GM04503 (cell line): ENCODE measurements around the gene IL16.

Experiments
- DNase-seq: peaks from one replicate; pipeline ENCODE4 v3.0.0-alpha.2; 2012; ENCODE audit warnings: low read depth

The IL16 gene

DNA sequence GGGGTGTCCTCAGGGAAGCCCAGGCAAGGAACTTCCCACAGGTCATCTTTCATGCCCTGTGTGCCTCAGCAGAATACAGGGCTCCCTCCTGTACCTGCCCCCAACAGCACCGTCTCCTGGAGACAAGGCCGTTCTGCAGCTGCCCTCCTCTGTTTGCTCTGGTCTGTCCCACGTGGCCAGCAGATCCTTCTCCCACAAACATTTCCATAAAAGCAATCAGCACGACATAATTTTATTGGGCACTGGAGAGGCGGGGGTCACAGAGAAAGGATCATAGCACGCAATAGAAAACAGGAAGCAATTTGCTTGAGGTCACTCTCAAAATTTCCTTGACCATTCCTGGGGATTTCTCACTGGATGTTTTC, 97.8 kb downstream of the IL16 start:
- no peak for DNase-seq

DNA sequence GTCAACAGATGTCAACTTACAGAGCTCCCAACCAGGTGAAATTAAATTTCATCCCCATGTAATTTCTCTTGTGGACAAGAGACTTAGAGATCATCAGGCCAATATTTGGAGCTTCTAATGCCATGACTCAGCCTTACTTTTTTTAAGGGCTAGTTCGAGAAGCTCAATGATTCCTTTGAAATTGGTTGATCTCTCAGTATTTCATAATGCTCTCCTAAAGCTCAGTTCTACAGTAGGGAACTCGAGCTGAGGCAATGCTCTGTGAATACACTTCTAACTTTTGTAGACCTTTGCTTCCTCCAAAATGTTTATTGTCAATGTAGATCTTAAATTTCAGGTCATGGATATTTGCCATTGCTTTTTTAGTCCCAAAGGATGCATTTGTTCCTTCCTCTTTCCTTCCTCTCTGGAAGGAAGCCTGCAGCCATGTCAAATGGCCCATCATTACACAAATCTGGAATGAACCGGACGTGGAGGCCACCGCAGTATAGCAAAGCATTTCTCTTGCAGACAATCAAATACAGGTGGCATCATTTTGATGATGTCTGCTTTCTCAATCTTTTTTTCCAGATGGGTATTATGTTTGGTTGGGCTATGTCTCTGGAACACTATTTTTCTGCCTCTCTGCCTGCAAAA, 98.9 kb downstream of the IL16 start:
- DNase-seq = no peak

DNA sequence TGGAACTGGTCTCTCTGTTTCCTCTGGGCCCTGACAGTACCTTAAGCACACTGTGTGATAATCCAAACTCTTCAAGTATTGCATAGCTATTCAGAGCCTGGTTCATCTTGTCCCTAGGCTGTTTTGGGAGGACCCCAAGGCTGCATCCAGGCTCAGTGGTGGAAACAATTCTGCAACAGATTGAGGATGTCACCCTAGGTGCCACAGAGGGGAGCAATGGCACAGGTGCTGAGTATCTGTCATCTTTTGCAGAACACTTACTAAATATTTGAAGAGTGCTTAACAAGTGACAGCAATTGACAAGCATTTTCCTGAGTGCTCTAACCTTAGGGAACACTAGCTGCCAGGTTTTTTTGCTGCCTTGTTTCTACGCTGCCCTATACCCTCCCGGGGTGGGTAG, 99.5 kb downstream of the IL16 start:
- DNase-seq = no peak

DNA sequence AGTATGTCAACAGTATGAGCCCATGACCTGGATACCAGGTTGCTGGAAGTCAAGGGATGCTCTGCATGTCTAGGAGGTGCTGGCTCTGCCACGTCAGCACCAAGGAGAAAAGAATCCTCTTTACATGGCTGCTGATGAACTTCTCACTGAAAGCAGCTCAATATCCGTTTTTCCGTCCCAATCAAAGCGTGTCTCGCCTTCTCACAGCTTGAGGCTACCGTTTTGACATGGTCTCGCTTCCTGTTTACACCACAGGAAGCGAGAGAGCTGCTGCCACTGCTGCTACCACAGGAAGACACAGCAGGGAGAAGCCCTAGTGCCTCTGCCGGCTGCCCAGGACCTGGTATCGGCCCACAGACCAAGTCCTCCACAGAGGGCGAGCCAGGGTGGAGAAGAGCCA, 100.0 kb downstream of the IL16 start:
- DNase-seq = no peak

DNA sequence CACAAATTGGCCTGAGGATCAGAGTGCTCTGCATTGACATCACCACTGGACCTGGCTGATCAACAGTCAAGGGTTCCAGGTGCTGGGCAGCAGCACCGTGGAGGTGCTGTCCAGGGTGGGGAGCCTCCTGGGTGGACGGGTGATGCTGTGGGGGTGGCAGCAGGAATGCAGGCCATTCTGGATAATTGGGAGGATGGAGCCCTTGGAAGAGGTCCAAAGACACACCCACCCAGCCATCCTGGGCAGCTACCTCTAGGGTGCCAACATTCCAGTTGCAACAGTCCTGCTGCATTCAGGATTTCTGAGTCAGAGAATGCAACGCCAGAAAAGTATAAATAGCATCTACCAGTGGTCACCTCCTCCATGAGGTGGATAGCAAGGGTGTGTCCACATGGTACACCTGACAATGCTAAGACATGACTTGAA, 100.5 kb downstream of the IL16 start:
- DNase-seq = no peak

DNA sequence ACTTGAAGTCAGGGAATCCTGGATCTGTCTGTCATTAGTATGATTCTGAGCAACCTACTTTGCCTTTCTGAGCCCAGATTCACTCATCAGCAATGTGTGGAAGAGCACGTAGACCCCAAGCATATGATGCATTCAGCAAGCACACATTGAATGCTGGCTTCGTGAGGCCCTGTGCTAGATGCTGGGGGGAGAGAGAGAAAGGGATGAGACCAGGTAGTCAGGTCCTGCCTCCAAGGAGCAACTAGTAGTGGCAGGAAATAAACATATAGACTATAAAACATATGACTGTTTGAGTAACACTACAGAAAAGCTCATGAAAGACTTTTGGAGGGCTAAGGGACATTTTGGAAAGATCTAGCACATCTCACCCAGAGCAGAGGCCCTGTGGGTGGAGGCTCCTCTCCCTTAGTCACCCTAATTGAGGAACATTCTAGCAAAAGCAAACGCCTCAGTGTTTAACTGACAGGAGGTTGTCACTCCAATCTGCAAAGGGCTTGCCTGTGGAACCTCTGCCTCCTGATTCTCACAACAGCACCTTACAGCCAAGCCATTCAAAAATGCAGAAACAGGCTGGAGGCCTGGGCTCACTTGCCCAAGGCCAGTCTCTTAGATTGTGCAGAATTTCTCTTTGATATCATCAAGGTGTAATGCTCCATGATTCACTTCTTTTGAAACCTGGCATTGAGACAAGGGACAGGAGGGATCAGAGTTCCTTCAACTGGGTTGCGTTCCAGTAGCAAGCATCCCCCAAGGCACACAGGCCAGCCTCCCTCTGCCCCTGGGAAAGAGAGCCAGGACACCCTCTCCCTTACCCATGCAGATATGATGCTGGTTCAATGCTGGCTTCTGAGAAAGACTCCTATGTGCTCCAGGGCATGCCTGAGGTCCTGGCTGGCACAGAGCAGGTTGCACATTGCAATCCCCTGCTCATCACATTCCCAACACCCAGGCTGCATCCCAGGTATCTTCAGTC, 101.2 kb downstream of the IL16 start:
- no peak for DNase-seq

DNA sequence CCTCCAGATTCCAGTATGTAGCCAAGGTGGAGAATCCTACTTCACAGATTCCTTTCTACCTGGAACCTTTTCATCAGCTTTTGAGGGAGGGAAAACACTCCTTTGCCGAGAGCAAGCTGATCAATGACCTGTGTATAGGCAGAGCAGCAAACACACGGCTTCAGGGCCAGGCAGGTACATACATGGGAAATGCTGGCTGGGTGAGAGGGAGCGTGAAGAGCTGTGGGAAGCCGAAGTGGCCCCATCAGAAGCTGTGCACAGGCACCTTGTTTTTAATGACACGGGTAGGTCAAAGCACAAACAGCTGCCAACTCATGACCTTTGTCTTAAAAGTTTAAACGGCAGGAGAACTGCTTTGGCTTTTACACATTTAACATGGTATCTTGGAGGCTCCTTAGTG, 101.9 kb downstream of the IL16 start:
- DNase-seq = no peak

DNA sequence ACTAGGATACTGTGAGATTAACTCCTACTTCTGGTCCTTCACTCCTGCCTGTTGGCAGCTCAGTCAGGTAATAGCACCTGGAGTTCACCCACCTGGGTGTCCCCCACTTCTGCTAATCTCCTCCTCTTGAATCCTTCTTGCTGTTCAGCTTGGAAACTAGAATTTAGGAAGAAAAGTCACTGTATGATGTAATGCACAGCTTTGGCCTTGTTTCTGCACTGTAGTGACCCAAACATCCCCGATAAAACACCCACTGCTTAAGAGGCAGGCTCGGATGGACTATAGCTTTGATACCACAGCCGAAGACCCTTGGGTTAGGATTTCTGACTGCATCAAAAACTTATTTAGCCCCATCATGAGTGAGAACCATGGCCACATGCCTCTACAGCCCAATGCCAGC, 102.5 kb downstream of the IL16 start:
- no peak for DNase-seq

DNA sequence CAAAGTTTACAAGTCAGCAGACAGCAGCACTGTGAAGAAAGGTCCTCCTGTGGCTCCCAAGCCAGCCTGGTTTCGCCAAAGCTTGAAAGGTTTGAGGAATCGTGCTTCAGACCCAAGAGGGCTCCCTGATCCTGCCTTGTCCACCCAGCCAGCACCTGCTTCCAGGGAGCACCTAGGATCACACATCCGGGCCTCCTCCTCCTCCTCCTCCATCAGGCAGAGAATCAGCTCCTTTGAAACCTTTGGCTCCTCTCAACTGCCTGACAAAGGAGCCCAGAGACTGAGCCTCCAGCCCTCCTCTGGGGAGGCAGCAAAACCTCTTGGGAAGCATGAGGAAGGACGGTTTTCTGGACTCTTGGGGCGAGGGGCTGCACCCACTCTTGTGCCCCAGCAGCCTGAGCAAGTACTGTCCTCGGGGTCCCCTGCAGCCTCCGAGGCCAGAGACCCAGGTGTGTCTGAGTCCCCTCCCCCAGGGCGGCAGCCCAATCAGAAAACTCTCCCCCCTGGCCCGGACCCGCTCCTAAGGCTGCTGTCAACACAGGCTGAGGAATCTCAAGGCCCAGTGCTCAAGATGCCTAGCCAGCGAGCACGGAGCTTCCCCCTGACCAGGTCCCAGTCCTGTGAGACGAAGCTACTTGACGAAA, 103.1 kb downstream of the IL16 start:
- DNase-seq = no peak

DNA sequence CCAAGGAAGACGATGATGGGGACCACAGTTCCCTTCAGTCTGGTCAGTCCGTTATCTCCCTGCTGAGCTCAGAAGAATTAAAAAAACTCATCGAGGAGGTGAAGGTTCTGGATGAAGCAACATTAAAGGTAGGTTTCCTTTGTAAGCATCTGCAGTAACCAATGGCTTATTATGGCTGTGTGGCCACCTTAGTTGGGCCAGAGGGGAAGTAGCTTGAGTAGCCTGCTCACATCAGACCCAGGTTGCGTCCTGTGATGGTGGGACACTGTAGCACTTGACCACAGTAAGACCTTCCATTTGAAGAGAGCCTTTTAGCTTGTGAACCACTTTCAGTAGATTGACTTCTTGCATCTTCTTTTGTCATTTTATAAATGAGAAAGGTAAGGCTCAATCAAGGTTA, 104.7 kb downstream of the IL16 start:
- DNase-seq = no peak

DNA sequence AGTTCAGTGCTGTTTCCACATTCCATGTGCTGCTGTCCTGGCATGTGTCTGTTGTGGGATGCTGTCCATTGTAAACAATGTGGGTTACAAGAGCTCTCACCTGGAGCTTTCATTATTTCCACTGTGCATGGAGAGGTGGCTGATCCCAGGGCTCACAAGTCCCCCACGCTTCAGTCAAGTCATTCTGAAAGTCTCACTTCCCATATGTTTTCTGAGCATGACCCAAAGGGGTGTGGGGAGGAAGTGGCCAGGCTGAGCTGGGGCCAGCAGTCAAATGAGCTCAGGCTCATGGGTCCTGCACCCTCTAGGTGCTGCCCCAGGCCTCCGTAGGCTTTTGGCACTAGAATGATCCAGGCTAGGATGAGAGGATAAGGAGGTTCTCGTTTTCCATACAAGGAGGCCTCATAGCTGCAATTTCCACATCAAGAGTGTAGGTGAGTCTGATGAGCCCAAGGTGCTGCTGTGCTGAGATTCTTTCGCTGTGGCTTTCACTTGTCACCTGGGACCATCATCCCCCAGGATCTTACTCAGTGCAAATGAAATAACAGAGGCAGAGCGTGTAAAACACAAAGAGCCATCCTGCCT, 105.2 kb downstream of the IL16 start:
- DNase-seq = no peak

DNA sequence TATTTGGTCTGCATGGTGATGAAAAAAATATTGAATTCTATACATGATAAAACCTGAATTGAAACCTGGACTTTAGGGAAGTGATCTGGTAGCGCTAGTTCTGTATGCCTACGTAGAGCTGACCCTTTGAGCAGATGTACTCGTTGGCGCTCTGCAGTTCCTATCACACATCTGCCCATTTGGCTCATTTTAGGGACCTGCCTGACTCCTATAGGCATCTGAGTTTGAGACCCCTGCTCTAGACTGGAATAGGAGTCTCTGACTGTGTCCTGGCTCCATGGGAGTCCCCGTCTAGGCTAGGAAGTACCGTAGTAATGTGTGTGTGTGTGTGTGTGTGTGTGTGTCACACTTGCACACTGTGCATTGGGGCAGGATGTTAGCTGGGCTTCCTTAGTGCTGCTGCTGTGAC, 106.0 kb downstream of the IL16 start:
- no peak for DNase-seq

DNA sequence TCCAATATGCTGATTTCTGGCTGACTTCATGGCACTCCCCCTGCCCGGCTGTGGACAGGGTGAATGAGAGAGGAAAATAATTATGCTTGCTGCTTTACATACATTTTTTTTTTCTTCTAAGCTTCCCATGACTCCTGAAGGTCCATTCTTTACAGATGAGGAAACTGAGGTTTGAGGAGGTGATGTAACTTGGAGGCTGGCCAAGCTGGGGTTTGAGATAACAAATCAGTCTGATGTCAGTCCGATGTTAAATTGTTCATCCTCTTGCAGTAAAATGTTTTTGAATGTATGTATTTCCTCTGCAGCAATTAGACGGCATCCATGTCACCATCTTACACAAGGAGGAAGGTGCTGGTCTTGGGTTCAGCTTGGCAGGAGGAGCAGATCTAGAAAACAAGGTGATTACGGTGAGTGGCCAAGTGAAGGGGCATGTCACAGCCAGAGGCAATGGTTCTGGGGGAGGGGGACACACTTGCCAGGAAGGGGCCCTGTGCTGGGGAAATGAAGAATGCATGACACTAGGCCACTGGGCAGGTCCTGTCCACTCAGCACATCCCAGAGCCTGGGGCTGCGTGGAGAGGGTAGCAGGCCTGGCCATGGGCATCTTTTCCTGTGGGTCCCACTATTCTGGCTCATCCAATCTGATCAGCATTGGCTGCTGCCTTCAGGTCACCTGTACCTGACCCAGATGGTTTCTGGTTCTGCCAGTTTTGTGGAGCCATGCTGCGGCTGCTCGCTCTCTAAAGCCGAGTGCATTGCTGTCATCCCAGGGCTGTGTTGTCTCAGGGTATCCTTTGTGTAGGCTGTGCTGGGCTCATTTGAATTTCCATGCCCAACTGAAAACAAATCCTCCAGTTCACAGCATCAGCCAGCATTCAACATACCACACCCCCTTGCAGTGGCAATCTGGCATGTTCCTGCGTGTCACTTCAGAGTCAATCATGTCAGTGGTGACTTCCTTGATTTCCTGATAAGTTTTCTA, 106.9 kb downstream of the IL16 start:
- DNase-seq = no peak

DNA sequence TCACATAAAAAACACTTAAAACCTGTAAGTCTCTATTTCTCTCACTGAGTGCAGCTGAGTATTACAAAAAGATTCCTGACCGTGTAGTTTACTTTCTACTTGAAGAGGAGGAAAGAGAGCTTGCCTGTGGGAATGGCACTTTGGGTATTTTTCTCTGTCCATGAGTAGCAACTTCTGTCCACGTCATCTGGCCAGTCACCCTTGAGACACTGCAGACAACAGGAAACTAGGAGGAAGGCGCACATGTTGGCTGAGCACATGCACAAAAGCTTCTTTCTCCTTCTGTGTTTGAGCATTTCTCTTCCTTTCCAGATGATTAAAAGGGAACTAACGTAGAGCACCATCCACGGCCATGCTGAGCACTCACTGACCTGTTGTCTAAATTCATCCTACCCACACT, 107.5 kb downstream of the IL16 start:
- peak; percentile 49 for DNase-seq

DNA sequence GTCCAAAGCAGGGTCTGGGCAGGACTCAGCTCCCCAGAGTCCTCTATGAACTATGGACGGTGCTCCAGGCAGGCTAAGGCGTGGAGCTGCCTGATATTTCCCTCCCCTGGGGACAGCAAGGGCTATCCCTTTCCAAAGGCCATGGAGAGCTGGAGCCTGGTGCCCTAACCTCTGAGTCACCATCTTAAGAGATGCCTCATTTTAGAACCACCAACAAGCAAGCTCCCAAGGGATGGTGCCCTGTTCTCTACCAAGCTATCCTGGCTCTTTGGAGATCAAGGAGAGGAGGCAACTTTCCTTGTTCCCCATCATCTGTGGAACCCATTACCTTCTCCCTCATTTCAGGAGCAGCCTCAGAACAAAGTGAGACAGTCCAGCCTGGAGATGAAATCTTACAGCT, 111.6 kb downstream of the IL16 start:
- DNase-seq = no peak

DNA sequence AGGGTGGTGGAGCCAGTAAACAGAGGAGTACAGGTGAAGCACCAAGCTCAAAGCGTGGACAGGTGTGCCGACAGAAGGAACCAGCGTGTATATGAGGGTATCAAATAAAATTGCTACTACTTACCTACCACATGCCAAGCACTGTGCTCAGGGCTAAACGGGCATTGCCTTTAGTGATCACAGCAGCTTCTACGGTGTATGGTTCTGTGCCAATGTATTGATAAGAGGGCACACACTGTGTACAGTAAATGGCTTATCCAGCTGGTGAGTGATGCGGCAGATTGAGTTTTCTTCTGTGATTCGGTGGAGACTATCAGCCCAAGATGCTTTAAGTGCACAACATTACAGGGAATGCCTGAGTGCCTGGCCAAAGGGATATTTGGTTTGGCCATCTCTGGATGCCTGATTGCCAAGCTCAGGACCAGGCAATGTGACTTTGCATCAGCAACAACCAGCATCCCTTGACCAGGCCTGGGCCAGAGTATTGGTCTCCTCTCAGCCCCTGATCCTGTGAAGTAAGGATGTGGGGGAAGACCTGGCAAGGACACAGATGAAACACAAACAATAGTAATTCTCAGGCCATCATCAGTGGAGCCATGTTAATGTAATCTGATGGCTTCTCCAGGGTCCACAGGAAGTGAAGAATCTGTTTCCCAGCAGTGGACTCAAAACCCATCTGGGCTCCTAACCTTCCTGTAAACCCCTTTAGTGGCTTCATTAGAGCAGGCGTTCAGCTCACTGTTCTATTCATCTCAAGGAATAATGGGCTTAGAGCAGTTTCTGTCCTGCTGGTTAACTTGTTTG, 113.2 kb downstream of the IL16 start:
- DNase-seq = no peak

DNA sequence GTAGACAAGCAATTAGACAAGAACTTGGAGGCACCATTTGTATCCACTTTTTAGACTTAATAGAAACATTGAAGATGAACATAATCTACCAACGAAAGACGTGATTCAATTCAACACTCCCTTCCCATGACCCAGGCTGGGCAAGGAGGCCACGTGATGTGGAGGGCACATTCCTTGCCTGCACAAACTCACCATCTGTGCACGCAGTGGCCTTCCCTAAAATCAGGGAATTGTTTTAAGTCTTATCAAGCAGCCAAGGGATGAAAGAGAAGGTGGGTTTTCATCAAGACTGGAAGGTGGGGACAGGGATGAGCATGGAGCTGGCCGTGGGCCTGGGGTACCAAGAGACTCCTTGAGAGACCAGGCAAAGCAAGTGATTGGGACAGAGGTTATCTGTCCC, 113.8 kb downstream of the IL16 start:
- no peak for DNase-seq

DNA sequence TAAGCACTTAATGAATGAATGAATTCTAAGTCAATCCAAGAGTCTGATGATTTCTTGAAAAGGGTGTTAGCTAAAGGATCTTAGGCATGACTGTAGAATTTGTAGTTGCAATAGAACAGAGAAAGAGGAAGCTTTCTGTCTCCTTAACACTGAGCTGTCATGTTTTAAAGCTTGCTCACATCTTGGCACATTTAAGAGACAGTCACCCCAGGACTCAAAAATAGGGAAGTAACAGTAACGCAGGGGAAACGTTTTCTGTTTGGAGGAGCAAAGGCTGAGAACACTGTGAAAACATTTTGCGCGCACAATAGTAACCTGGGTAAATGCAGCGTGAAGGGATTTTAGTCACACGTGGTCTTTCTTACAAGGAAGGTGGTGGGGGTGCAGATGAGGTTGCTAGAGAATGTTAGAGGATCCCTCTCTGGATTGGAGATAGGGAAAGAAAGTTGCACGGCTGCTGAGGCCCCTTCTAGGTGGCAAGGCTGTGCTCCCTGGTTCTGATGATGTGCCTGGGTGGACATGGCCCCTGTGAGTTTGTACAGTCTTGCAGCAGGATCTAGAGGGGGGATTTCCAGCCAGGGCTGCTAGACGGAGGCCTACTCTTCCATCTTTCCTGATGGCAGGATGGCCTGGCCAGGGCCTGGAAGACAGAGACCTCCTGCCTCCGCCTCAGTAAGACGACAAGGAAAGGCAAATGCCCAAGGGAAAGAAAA, 115.2 kb downstream of the IL16 start:
- DNase-seq = peak; percentile 44

DNA sequence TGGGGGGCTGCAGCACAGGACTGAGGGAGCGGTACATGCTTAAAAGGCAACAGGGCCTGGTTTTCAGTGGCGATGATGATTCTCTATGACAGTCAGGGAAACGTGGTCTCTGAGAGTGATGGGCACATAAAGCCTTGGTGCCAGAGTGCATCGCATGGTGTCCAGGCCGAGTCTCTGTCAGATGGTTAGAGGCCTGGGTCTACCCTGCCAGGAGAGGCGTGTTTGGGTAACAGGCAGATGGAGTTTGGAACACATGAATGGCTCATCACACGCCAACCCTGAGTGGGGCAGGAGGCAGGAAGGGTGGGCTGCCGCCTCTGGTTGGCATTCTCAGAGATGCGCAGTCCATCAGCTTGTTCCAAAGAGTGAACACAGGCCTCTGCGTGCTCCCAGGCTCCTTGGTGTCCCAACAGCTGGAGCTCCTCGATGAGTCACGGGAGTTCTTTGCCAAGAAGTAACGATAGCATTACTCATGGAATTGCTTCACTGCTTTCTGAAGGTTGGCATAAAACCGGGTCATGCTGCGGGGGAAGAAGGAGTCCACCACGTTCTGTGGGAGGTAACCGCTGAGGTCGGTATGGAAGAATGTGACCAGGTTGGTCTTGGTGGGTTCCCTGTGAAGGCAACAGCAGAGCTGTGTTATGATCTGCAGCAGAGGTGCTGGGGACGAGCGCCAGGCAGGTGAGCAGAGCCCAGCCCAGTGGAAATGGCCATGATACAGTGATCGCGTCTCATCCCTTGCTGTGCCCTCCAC, 116.3 kb downstream of the IL16 start:
- DNase-seq = peak; percentile 97
